ENCODE measurements around the gene PTPRN2.
A peak's percentile ranks its signal among the peaks of the same experiment; 100 is the strongest.
"Not testable (repeated sequence)": the region's sequence is repeated elsewhere in the genome, so short reads cannot be mapped to it uniquely, and the experiment has no call there.

Gene PTPRN2

DNA sequence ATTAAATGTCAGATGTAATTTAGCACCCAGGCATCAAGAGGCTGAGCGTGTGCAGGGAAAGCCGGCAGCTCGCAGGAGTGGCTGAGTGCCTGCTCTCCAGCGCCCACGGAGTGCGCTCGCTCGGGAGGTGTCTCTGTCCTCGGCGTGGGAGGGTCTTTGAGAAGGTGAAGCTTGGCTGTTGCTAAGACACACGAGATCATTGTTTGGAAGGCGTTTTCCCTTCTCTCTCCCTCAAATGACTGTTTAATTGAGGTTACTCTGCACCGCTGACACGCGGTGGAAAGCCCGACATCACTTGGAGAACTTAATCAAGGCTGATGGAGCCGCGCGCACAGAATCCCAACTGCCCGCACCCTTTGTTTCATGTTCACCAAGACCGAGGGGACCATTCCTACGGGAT lies 836.2 kb downstream of the PTPRN2 start:
- DNase-seq (ENCODE audit: low spot score) = no peak

DNA sequence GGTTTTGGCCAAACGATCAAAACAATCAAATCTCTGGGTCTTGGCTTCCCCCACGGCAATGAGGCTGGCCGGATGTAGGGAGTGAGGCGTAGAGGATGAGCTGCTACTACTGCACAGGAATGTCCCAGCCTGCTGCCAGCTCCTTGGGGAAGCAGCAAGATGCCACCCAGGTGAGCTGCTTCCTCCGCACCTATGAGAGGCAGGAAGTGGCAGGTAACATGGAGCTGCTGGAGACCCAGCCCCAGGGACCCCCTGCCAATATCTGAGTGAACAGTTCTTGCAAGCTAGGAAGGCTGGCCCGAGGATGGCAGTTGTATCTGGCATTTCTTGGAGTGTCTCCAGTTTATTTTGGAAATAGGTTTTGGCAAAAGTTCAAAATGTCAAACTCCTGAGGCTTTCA lies 837.3 kb downstream of the PTPRN2 start:
- no peak for DNase-seq (ENCODE audit: low spot score)

DNA sequence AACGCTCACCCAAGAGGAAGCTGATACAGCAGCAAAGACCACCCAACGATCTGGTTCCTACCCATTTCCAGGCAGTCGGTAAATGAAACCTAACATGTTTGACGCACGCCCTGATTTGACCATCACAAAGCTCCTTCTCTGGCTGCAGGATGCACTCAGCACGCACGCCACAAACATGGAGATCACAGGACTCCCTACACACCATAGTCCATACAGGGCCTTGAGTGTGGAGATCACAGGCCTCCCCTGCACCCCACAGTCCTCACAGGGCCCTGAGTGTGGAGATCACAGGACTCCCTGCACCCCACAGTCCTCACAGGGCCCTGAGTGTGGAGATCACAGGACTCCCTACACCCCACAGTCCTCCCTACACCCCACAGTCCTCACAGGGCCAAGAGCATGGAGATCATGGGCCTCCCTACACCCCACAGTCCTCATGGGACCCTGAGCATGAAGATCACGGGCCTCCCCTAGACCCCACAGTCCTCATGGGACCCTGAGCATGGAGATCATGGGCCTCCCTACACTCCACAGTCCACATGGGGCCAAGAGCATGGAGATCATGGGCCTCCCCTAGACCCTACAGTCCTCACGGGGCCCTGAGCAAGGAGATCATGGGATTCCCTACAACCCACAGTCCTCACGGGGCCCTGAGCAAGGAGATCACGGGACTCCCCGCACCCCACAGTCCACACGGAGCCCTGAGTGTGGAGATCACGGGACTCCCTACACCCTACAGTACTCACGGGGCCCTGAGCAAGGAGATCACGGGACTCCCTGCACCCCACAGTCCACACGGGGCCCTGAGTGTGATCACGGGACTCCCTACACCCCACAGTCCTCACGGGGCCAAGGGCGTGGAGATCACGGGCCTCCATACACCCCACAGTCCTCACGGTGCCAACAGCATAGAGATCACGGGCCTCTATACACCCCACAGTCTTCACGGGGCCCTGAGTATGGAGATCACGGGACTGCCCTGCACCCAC lies 841.6 kb downstream of the PTPRN2 start:
- DNase-seq (ENCODE audit: low spot score) = no peak

DNA sequence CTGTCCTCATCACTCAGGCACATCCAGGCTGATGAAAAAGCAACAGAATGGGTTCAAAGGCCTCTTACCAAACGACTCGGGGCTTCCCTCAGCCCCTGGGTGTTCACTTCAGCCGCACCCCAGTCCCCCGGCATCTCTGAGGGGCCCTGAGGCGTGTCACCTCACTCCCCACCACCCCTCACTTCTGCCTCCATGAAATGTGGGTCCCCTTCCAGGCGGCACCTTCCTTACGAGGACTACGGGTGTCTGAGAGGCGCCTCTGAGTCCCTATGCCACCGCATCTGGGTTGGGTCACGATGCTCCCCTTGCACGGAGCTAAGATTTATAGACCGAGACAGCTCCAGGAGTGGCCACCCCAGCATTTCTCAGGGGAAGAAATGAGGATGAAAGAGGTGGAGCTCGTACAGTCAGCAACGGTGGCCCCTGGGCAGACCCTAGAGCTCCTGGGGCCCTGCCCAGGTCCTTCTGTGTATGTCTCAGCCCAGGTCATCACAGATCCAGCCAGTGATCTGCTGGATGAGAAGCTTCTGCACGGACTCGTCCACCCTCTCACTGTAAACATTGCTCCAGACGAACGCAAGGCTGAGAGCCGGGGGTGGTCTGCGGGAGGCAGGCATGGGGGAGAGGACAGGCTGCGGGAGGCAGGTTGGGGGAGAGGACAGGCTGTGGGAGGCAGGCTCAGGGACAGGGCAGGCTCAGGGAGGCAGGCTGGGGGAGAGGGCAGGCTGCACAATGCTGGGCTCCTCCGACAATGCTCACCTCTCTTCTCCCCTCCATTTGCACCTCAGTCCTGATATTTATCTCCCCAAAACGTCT lies 842.6 kb downstream of the PTPRN2 start:
- DNase-seq (ENCODE audit: low spot score) = no peak

DNA sequence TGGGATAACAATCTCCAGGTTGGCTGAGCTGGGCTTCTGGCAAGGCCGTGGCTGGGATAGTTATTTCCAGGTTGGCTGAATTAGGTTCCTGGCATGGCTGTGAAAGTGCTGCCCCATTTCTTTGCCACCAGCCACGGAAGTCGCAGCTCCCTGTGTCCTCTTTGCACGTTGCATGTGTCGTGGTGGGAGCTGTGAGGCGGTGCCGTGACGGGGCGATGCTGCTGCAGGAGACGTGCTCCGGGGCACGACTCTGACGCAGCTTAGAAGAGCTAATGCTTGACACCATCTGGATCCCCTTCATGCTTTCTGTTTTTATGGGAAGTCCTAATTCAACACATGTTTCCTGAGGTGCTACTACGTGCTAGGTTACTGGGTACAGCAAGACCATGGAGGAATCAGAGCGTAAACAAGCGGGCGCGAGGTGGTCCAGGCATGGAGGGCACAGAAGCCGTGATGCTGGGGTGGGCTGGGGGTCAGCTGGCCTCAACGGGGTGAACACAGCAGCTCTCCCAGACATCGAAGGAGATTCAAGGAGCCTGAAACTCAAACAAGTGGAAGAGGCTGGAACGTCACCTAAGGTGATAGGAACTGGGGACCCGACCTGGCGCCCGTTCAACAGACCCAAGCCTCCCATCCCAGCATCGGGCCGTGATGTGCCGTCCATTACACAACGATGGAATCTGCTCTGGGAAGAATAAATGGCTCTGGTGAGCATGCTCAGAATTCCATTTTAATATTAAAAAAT lies 843.7 kb downstream of the PTPRN2 start:
- no peak for DNase-seq (ENCODE audit: low spot score)

DNA sequence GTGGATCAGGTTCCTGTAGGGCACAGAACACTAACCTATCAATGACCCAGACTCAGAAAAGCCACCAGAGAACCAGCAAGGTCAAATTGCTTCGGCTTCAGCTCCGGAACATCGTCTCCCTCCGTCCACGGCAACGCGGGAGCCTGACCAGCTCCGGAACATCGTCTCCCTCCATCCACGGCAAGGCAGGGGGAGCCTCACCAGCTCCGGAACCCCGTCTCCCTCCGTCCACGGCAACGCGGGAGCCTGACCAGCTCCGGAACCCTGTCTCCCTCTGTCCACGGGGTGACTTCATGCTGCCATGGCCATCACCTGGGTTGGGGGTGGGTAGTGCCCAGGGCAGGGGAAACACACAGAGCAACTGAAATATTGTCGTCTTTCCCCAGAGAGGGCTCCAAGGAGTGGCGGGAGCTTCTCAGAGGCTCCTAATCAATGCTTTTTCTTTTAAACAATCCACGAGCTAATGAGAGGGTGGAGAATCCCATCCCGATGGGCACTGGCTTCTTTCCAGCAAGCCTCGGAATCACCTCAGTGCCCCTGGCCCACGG lies 847.3 kb downstream of the PTPRN2 start:
- DNase-seq (ENCODE audit: low spot score) = no peak

DNA sequence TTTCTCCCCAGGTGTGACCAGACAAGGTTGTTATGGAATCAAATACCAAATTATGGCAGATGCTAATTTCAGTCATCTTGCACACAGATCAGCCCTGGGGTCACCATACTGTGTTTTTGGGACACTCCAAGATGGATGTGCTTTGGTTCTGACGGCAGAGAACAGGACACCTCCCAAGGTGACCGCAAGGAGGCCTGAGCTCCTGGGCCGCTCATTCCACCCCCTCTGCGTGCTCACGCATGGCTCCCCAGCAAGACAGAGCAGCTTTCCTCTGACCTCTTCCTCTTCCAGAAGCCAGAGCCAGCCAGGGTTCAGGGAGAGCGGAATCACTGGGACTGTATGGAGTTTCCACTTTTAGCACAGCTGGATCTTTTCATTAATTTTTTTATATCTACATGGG lies 848.0 kb downstream of the PTPRN2 start:
- no peak for DNase-seq (ENCODE audit: low spot score)

DNA sequence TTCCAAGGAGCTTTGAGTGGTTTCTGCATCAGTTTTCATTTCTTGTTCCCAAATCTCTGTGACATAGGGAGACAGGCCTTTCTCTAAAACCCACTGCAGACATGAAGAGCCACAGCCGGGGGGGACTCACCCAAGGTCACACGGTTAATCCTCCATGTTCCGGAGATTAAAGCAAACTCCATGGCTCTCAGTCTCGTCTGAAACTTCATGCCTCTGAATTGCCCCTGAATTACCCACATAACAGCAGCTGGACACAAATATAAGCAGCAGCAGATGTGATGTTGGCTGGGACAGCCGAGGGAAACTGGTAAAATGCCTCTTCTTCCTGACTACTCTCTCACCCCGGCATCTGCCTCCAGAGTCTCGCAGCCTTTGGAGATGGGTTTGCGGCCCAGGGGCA lies 848.6 kb downstream of the PTPRN2 start:
- no peak for DNase-seq (ENCODE audit: low spot score)

DNA sequence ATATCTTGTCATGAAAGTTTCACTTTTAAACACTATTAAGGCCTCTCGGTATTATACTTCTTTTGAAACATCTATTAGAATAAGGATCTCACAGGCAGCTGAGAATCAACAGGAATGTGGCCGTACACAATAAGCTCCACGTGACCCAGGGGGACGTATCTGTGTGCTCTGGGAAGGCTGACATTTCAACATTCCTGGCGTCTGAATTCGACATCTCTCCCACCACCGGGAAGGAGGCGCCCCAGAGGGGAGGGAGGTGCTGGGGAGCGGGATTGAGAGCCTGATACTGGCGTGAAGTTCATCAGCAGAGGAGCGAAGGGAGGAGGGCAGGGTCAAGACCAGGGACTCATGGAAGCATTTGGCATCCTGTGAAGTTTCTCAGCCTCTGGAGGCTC lies 849.6 kb downstream of the PTPRN2 start:
- no peak for DNase-seq (ENCODE audit: low spot score)

DNA sequence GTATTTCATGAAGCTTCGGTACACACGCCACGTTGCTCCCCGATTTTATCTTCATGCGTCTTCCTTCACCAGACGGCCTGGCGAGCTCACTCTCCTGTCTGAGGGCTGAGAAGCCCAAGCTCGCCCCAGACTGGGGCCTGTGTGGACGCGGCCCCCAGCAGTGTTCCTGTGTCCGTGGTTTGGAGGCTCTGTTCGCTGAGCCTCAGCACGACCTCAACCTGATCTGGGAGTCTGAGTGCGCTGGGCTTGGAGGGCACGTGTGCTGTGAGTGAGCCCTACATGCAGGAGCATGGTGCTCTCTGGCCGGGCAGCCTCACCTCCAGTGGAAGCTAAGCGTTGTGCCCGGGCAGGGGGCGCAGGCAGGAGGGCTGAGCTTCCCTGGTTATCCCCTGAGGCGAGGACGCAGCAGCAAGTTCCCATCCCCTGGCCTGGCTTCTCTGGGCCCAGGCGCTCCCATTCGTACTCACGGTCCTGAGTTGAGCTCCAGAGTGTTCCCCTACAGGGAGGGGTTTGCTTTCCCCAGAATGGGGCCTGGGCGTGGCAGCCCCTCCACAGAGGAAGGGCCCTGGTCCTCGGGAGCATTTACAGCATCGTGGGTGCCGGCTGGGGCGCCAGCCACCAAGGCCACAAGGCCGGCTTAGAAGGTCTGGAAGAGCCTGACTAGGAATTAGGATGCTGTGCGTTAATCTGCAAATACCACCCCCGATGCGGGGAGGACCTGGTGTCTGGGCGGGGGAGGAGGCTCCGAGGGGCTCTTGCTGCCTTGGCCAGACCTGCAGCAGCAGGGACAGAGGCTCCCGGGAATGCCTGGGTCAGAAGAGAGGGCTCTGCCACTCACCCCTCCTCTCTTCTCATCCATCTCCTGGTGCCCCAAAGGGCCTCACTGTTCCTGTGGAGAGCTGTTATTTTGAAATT lies 850.2 kb downstream of the PTPRN2 start:
- DNase-seq (ENCODE audit: low spot score) = no peak

DNA sequence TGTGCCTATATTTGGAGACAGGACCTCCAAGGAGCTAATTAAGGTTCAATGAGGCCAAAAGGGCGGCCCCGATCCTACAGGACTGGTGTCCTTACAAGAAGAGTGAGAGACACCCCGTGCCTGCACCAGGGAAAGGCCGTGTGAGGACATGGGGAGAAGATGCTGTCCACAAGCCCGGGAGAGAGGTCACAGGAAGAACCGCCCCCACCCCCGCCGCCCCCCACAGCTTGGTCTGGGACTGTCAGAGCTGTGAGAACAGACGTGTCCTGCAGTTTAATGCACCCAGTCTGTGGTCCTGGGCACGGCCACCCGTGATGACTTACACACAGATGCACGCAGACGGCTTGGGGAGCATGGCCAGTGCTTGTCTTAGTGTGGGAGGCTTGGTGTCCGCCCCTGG lies 851.3 kb downstream of the PTPRN2 start:
- no peak for DNase-seq (ENCODE audit: low spot score)

DNA sequence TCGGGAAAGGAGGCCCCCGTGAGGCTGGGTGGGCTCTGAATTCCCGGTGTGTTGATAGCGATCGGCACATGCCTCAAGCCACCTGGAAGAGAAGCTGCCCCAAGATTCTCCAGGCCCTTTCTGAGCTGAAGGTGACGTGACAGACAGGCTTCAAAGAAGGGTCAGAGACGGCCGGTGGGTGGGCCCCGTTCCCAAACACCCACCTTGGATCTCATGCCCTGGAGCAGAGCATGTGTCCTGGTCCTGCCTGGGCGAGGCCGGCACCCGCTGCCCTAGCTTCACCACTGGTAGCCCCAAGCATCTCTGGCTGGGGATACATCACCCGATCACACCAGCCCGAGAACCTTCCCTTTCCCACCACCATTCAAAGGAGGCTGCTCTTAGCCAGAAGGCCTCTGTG lies 851.8 kb downstream of the PTPRN2 start:
- no peak for DNase-seq (ENCODE audit: low spot score)

DNA sequence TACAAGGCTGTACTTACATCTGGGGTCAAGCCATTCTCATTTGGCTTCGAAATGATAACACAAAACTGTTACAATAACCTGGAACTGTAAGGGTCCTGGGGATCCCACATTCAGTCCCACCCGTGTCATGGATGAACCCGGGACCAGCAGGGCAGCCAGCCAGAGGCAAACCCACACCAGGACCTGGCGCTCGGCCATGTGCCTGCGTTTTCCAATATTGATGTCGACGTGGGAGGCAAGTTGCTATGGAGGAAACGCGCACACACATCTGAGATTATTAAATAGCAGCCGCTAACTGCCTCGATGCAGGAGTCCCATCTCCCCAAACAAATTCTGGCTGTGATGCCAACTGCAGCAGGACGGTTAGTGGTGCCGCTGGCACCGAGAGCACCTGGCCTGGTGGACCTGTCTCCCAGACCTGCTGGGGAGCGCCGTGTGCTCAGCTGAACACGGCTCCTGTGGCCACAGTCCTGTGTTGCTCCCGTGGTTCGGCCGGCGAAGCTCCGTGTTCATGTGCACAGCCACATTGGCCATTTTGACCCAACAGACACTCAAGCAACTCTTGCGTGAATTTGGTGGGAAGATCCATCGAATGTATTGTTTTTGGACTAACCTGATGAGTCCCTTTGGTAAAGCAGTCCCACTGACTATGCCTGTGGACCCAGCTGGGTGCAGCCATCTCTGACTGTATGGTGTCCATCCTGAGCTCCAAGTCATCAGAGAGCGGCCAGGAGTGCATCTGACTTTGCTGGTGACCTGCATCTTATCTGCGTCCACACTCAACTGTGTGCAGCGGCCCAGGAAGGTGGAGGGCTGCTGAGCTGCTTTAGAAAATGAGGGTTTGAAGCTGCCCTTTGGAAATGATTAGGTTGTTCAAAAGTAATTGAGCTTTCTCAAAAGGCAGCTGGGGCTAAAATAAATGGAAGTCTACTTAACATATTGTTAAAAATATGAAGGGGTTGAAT lies 852.7 kb downstream of the PTPRN2 start:
- DNase-seq (ENCODE audit: low spot score) = no peak

DNA sequence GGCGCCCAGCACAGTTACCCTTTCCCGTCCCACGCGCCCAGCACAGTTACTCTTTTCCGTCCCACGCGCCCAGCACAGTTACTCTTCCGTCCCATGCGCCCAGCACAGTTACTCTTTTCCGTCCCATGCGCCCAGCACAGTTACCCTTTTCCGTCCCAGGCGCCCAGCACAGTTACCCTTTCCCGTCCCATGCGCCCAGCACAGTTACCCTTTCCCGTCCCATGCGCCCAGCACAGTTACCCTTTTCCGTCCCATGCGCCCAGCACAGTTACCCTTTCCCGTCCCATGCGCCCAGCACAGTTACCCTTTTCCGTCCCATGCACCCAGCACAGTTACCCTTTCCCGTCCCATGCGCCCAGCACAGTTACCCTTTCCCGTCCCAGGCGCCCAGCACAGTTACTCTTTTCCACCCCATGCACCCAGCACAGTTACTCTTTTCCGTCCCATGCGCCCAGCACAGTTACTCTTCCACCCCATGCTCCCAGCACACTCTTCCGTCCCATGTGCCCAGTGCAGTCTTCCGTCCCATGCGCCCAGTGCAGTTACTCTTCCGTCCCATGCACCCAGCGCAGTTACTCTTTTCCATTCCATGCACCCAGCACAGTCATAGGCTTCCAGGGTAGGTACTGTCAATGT lies 853.7 kb downstream of the PTPRN2 start:
- DNase-seq (ENCODE audit: low spot score) = not testable (repeated sequence)

DNA sequence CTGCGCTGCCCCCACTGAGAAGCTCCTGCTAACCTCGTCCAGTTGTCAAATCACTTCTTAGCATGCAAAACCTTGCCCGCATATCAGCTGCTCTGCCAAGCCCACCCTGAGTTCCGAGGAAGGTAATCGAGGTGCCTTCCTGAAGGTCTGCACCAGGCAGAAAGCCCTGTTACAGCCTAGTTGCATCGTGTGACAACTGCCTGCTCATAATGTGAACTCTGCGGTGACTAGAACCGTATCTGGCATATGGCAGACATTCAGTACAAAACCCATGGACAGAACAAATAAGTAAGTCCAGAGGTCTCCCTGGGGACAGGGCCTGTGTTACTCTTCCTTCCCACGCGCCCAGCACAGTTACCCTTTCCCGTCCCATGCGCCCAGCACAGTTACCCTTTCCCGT lies 856.5 kb downstream of the PTPRN2 start:
- DNase-seq (ENCODE audit: low spot score) = peak; percentile 21

DNA sequence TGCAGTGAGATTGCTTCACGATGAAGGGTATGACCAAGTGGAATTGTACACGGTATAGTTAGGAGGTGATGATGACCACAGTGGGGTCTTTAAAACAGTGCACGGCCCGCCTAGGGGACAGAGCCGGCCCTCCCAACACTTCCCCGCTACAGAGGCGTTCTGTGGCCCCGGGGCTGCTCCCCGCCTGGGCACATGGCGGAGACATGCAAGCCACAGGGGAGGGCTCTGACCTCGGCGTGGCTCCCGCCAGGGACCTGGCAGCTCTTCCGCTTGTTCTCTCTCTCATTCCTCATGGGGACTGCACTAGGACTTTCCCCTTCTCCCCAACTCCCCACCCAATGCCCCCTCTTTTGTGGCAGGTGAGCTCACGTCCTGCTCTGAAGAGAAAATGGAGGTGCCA lies 857.0 kb downstream of the PTPRN2 start:
- no peak for DNase-seq (ENCODE audit: low spot score)

DNA sequence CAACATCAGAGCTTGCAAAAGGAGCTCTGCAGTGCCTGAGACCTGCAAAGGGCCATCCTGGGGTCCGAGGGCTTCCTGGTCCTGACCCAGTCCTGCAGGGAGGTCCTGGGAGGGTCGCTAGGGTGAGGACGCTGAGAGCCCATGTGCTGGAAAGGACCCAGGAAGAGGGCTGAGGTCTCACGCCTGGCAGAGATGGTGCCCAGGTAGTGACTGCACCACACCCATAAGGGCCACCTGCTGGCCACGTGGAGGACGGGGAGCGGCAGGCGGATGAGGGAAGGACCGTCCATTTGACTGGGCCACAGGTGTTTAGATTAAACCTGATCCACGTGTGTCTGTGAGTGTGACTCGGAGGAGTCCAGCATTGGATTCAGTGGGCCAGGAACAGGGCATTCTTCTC lies 858.1 kb downstream of the PTPRN2 start:
- DNase-seq (ENCODE audit: low spot score) = no peak

DNA sequence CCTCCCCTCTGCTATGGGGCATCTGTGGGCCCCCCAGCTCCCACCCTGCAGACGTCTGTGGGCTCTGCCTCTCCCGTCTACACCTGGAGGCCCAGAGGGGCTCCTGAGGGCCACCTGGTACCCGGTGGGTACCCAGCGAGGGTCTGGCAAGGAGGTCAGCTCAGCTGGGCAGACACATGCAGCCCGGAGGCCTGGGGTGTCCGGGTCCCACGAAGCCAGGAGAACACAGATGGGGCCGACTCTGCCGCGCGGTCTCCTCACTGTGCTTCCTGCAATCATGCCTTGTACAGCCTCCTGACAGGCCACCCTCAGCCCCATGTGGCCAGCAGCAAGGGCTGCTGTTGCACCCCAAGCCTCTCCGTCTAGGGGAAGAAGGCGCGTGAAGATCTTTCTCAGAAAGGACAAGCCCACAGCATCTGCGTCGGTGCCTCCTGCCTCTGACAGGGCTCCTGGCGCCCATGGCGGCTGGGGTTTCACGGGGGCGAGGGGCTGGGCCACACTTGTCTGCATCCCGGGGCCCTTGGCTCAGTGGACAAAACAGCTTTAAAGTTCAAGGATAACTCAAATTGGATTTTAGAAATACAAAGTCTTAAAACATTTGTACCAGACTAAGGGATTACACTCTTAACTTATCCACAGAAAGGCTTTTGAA lies 859.5 kb downstream of the PTPRN2 start:
- DNase-seq (ENCODE audit: low spot score) = no peak

DNA sequence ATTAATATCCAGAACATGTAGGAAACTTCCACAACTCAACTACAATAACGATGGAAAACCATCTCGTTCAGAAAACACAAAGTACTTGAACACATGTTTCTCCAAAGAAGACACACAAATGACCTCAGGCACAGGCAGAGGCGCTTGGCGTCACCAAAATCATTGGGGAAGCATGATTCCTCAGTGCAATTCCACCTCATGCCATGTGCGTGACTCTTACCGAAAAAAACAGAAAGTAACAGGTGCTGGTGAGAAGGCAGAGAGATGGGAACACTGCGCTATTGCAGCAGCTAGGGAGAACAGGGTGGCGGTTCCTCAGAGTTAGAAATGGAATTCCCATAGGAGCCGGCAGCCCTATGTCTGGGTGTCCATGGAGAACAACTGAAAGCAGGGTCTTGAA lies 860.9 kb downstream of the PTPRN2 start:
- no peak for DNase-seq (ENCODE audit: low spot score)

All from SW480 (cell line).